Measurements from ENCODE around the gene CTBS.

- no peak for TF ChIP-seq CTCF (IDR thresholded peaks at IDR 0.05; ENCODE audit: poor library complexity)
- TF ChIP-seq EZH2 (IDR thresholded peaks at IDR 0.05; ENCODE audit: borderline replicate concordance): no peak
- no peak for TF ChIP-seq EZH2phosphoT487 (IDR thresholded peaks at IDR 0.05; ENCODE audit: low read depth, severe bottlenecking, unreplicated experiment)
These were observed 8.8 kb upstream of the CTBS start for GRCh38 chr1:84582802-84583587.

Measured in hepatocyte (in vitro differentiated cells).